H1 (cell line): ENCODE measurements around the gene FOXN3. TPM values are rescaled to one million over a fixed set of nuclear protein-coding genes. Genes with fewer than 3 reads are reported as not detected.

Experiments used
- ATF2 ChIP-seq: IDR thresholded peaks from 2 replicates; pipeline ENCODE4 v1.6.1; 2012; ENCODE audit warnings: low read length, inconsistent platforms
- E2F6 ChIP-seq: IDR thresholded peaks from 2 replicates; pipeline ENCODE4 v1.6.1; 2012; ENCODE audit warnings: inconsistent platforms
- EZH2 ChIP-seq: fragments of 200-600 bp; sonication (generic); IDR thresholded peaks from 2 replicates; pipeline ENCODE4 v1.7.1; 2012; ENCODE audit warnings: low read depth, mild to moderate bottlenecking, moderate library complexity, low read length, inconsistent platforms; ENCODE audit not compliant: severe bottlenecking
- HDAC2 ChIP-seq, 2 experiments: fragments of 300-600 bp in 1 of 2; sonication (generic) in 1 of 2; IDR thresholded peaks; 2 replicates each; pipeline ENCODE4 v1.6.1; 2011 to 2012; ENCODE audit warnings: low read depth in 2 of 2, low read length in 2 of 2, mild to moderate bottlenecking in 2 of 2, moderate library complexity in 2 of 2, borderline replicate concordance in 1 of 2, inconsistent platforms in 1 of 2
- KDM1A ChIP-seq: fragments of 200-600, 300-600 bp; sonication (generic); IDR thresholded peaks from 2 replicates; pipeline ENCODE4 v1.7.1; 2016; ENCODE audit warnings: mild to moderate bottlenecking, low read length, borderline replicate concordance
- KDM5A ChIP-seq: fragments of 200-600 bp; IDR thresholded peaks from 2 replicates; pipeline ENCODE4 v1.7.1; 2012; ENCODE audit warnings: mild to moderate bottlenecking, low read length, inconsistent platforms, mixed read lengths
- POLR2A ChIP-seq, 2 experiments: IDR thresholded peaks; 1 replicate in 1 of 2; 2 replicates in 1 of 2; pipeline ENCODE4 v1.6.1; 2011; ENCODE audit warnings: low read depth in 2 of 2, low read length in 2 of 2, mild to moderate bottlenecking in 2 of 2; ENCODE audit errors: control extremely low read depth in 1 of 2
- USF2 ChIP-seq: IDR thresholded peaks from 2 replicates; pipeline ENCODE4 v1.6.1; 2011; ENCODE audit warnings: low read length, improper control_type of control experiment
- polyA plus RNA-seq, 7 experiments: library from polyadenylated mRNA; depleted of rRNA in 3 of 7; stranded (reverse) in 5 of 7; unstranded in 2 of 7; fragments of >200 nt in 5 of 7; fragments of 200-250 nt in 2 of 7; gene quantifications; 1 replicate in 5 of 7; 2 replicates in 1 of 7; 4 replicates in 1 of 7; pipeline versions ENCODE4 v1.2.1 to v1.2.3, GENCODE V29; 2011 to 2013; ENCODE audit warnings: missing spikeins in 2 of 7, mixed read lengths in 2 of 7
- total RNA-seq: library from RNA; stranded (reverse); fragmentation: NEBNext Ultra II Directional; extraction: Animal tissue kit (Norgen Biotek cat#: 25700); gene quantifications from 2 replicates; pipeline ENCODE4 v1.2.1, GENCODE V29; 2021

FOXN3 gene
- total and polyA plus RNA-seq, 2 of the 8 experiments (the other 6 are each of a cell fraction or from before 2014, with no cell fraction given): 52.6 to 178 TPM

- TF ChIP-seq E2F6 (no peak), HDAC2 (IDR thresholded peaks at IDR 0.05; ENCODE audit: borderline replicate concordance in 1 of 2, low read depth in 2 of 2, low read length in 2 of 2) (no peak), POLR2A (IDR thresholded peaks at IDR 0.05; ENCODE audit: control extremely low read depth in 1 of 2, low read depth in 2 of 2, low read length in 2 of 2) (no peak), USF2 (no peak), KDM5A (no peak), EZH2 (no peak), KDM1A (no peak), ATF2 (no peak)
Measured at GRCh38 chr14:89206389-89207031, 210.5 kb downstream of the FOXN3 start (continued).
